T-helper 1 cell treated with Interleukin-12 subunit alpha and Interleukin-12 subunit beta and Interleukin-4 antibody, amounts not matched to agents 30 ng/mL and 1 ng/mL, for 36 hours (primary cell): ENCODE measurements around the gene RASGRF2. TPM values are rescaled to one million over a fixed set of nuclear protein-coding genes. Genes with fewer than 3 reads are reported as not detected.
"Not testable (repeated sequence)": the region's sequence is repeated elsewhere in the genome, so short reads cannot be mapped to it uniquely, and the experiment has no call there.

Experiments used
- intact Hi-C: fragments of 100-400 bp; cut with micrococcal nuclease; formaldehyde crosslinking; loops from one replicate; pipeline ENCODE4 v1.15.1; 2024
- total RNA-seq: library from RNA; stranded (reverse); gene quantifications from 2 replicates; pipeline ENCODE4 v1.2.3, GENCODE V29; 2022

Gene RASGRF2
- total RNA-seq, 1 donor from 2014 or later: 10.8 TPM

DNA sequence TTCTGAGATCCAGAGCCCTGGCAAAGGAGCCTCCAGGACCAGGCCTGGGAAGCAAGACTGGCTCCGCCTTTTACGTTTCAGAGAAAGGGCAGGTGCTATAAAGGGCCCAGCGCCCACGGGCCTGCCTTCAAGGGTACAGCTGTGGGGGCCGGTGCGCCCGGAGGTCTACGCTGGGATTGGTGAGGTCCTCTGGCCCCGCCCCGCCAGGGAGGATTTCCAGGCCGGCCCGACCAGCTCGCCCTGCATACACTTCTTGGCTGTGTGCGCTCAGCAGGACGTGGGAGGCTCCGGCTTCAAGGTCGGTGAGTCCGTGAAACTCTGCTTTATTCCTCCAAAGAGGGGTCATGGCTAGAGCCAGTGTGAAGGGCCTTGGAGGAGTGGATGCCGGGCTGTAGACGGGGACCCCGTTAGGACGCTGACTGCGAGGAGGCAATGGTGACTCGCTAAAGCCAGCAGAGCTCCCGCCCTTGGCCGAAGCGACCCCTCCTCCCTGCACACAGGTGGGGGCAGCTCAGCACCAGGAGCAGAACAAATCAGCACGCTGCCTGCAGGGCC is 273.0 kb downstream of the RASGRF2 start, which contains the start of gene CKMT2:
TSS of gene CKMT2 (plus strand) at position 243 of the 555 bp plus-strand sequence. CDS start 17,811 bp downstream, outside the sequence.
- intact Hi-C loops: no loop called here

DNA sequence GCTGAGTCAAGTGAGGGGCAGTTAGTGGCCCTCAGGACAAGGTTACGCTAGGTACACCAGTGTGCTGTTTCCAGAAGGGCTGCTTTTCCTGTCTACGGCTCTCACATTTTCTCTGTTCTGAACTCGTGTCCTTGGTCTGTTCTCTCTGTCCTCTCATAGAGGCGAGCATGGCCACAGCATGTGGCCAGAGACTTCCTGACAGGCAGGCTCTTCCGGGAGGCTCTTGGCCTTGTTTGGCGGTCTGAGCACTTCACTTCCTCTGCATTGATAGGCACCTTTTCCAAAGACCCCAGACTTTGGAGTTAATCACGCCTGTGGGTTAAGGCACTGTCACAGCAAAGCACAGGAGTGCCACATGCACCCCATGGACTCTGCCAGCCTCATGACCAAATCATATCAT is 274.1 kb downstream of the RASGRF2 start:
- intact Hi-C loops: no loop called here

GRCh38 chr5:81234801-81235200 is 274.6 kb downstream of the RASGRF2 start:
- intact Hi-C loops: no loop called here

DNA sequence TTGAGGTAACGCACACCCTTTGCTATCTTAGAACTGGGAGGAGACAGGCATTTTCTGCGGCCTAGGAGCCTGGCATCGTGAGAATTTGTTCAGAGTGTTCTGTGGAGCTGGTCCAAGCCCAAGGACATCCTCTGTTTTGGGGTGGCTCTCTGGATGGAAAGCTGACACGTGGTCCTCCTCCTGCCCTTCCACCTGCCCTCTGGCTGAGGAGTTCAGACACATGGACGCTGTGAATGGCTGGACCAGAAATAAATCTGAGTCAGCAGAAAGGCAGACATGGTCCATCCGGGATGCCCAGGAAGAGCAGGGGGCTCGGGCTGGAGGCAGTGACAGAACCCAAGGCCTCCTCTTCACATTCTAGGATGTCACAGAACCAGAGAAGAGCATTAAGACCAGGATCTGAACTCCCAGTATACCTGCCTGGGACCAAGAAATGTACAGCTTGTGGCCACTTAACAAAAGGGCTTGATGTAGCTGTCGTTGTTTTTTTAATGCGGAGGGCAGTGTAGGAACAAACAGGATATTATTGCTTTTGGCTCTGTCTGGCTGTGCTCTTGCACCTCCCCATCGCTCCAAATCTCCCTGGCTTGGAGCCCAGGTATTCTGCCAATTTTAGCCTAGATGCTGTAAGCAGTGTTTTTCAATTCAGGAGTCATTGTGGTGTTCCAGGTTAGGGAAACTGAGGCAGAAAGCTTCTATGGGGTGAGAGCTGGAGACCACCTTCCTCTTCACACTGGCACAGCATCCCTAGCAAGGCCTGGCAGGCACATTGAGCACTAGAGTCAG is 275.3 kb downstream of the RASGRF2 start:
- intact Hi-C loops: no loop called here

DNA sequence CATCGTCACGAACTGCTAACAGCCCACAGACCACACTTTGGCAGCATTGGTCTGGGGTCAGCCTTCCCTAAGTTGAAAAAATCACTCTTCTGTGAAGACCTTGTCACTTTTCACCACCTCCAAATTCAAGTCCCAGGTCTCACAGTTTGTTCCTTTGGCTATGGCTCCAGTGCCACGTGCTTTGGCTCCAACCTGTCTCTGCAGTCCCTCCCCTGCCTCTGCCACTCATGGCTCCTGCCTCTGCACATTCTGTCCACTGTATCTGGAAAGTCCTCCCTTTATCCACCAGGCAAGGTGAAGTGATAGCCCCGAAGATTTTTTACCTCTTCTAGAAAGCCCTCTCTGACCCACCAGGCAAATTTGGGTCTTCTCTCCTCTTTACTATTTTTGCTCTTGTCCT is 278.3 kb downstream of the RASGRF2 start:
- intact Hi-C loops: no loop called here

DNA sequence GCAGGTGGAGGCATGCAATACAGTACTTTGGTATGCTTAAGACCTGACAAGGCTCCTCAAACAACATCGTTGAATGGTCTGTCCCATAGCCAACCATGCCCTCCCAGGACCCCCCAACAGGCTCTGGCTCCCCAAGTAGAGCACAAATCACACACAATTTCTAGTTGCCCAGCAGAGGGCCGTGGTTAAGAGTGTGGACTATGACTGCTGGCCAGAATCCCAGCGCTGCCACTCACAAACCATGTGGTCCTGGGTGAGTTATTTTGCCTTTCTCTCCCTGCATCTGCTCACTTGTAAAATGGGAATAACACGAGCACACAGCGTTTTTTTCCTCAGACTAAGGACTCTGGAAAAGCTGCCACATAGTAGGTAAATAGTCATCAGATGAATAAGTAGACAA is 279.4 kb downstream of the RASGRF2 start:
- intact Hi-C loops: no loop called here

GRCh38 chr5:81241001-81241400 is 280.8 kb downstream of the RASGRF2 start:
- intact Hi-C loops: no loop called here

DNA sequence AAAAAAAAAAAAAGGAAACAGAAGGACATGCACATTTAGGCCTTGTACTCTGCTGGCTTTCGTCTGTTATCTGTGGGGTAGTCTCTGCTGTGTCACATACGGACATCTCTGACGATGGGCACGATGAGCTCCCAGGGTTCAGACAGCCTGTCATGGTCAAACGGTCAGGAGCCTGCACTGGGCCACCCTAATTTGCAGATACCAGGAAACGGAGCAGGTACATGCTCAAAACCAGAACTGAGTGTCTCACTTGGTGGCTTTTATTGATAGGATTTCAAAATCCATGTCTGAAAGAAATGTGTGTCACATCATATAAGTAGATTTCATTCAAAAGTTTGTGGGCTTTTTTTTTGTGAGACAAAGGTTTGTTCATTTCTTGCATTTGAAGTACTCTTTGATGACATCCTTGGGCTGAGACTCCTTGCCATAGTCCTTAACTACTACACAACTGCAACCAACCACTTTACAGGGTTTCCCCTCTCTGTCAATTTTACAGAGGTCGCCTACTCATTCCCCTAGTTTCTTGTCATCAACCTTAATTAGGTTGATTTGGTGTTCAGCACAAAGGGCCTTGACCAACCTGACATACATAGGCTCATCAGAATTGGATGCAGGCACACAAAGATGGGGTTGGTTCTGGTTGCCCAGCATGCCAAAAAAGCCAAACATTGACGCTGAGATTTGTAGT is 281.9 kb downstream of the RASGRF2 start:
- intact Hi-C loops: no loop called here

DNA sequence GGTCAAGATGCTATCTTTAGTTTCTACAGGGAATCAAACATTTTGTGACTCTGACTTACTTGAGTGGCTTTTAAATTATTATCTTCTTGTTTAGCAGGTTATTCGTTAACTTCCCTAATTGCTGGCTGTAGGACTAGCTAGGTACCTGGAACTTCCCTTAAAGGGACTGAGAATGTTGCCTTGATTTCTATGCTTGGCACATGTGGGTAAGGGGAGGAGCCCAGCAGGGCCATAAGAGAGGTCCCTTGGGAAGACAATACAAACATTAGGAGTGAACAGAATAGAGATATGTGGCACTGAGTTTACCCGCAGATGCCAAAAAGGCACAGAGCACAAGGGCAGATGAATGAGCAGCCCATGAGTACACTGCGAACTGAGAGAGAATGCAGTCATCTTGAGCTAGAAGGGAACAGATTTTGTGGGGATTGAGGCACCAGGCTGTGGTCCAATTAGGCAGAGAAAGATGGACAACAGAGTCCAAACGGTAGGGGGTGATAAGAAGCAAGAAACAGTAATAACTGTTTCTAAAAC is 282.8 kb downstream of the RASGRF2 start:
- intact Hi-C loops: no loop called here

DNA sequence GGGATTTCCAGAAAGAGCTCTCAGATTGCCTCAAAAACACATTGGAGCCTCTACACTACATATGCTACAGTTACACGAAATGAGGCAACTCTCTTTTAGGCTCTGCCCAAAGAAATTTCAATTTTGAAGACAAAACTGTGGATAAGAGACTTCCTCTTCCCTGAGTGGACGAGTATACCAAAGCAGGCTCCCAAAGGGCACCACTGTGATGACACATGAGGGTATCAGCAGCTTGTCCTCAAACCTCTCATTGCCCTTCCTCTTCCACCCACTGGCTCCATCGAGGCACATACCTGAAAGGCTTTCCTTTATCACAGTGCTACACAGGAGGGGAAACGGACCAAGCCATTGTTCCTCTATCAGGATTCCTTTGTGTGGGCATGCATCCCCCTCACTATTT is 284.3 kb downstream of the RASGRF2 start:
- intact Hi-C loops: no loop called here

- intact Hi-C loops: no loop called here
Measured at GRCh38 chr5:81245871-81246235, 285.7 kb downstream of the RASGRF2 start.

DNA sequence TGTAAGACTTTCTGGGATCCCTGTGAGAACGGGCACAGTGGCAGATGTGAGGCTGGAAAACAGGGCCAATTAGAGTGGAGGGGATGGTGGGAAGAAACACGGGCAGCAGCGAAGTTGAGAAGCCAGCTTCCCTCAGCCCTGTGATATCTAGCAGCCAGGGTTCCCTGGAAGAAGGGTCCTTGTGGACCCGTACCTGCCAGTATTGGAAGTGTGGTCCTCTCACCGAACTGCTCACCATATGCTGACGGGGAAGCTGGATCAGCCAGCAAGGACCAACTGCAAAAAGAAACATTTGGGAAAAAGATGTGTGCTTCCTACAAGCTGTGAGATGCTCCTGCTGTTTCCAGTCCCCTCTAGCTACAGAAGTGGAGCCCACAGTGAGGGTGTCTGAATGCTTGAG is 286.5 kb downstream of the RASGRF2 start:
- intact Hi-C loops: no loop called here

DNA sequence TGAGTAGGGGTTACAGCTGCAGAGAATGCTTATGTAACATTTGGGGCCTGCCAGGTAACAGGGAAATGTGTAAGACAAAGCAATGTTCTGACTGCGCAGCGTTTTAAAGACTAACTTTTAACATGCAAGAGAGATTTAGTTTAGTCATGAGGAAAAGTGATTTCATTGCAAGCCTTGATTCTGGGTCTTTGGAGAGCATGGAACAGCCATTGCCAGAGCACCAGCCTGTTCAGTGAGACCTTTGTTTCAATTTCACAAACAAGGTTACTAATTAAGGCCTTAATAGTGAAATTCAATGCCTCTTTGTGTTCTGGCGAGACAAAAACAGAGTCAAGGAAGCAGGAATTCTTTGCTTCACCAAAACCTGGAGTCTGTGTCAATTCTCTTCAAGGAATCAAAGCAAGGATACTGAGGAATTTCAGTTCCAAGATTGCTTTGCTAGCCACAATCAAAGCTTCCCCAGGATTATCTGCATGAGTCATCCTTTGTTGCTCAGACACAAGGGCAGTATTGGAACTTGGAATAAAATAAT is 287.3 kb downstream of the RASGRF2 start:
- intact Hi-C loops: no loop called here

- intact Hi-C loops: no loop called here
Measured at GRCh38 chr5:81249240-81249639, 289.1 kb downstream of the RASGRF2 start.

DNA sequence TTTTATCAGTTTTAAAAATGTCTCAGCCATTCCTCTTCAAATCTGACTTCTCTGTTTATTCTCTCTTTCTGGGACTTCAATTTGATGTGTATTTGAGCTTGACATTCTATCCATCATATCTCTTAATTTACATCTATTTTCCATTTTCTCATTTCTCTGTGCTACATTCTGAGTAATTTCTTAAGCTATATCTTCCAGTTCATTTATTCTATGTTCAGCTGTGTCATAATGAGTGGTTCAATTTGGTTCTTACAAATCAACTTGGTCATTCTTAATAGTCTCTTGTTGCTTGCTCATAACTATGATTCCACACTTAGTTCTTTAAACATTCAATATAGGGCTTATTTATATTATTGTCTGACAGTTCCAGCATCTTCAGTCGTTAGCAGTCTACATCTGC is 289.8 kb downstream of the RASGRF2 start:
- intact Hi-C loops: no loop called here

- intact Hi-C loops: no loop called here
Measured at GRCh38 chr5:81251922-81252321, 291.8 kb downstream of the RASGRF2 start.

DNA sequence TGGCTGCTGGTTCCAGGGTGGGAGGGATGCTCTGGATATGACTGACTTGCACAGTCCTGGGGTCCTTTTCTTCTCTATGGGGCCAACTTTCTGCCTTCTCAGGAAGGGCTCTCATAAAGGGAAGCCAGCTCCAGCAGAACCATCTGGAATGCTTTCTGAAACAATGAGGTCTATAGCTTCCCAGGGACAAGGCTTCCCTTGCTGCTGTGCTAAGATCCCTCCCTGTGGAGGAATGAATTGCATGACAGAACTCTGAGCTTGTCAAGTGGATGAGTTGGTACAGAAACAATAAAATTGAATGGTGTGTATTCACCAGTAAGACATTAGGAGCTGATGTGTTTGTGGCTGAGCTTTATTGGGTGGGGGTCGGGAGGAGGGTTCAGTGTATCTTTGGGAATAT is 292.7 kb downstream of the RASGRF2 start:
- intact Hi-C loops: no loop called here

DNA sequence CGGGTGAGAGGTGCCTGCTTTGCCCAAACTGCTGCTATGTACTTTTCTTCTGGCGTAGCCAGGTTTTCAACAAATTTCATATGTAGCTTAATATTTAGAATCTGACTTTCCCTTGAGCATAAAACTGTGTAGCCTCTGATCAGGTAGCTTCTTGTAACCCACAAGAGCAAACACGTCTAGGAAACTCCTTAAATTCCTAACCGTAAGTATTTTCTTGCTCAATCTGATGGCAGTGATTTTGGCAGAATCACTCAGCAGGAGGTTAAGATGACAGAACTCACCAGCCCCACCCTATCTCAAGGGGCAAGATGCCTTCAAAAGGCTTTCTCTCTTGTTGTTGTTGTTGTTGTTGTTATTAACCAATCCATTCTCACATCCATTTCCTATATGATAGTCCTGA is 293.7 kb downstream of the RASGRF2 start:
- intact Hi-C loops: no loop called here

GRCh38 chr5:81254886-81255559 is 294.9 kb downstream of the RASGRF2 start:
- intact Hi-C loops: no loop called here

GRCh38 chr5:81256766-81257165 is 296.6 kb downstream of the RASGRF2 start:
- intact Hi-C loops: no loop called here

- intact Hi-C loops: not testable (repeated sequence)
Measured at GRCh38 chr5:81262796-81263195, 302.6 kb downstream of the RASGRF2 start.
